Ovary (tissue), 9 donors: ENCODE results near the gene BANP. TPM values are rescaled to one million over a fixed set of nuclear protein-coding genes. Genes with fewer than 3 reads are reported as not detected.
"Not testable (repeated sequence)": the region's sequence is repeated elsewhere in the genome, so short reads cannot be mapped to it uniquely, and the experiment has no call there.

ENCODE experiments used
- DNase-seq, 5 donors: peaks; one replicate each; pipeline ENCODE4 v3.0.0-alpha.2; 2019 to 2020
- H3K27ac ChIP-seq, 2 donors: fragments of 200-600 bp; one replicate each; pipeline versions ENCODE4 v1.5.1 to v1.8.0; 2019 to 2022
- H3K27me3 ChIP-seq: fragments of 200-600 bp; one replicate; pipeline ENCODE4 v1.8.0; 2022
- H3K36me3 ChIP-seq: fragments of 200-600 bp; sonication (generic); one replicate; pipeline ENCODE4 v1.5.1; 2019
- H3K4me1 ChIP-seq: one replicate; pipeline ENCODE4 v1.8.1; 2013; ENCODE audit warnings: mild to moderate bottlenecking, moderate library complexity; ENCODE audit not compliant: insufficient read depth
- H3K4me3 ChIP-seq: fragments of 200-600 bp; sonication (generic); one replicate; pipeline ENCODE4 v1.5.1; 2017
- H3K9me3 ChIP-seq, 2 donors: fragments of 200-600 bp in 1 of 2; sonication (generic) in 1 of 2; one replicate each; pipeline versions ENCODE4 v1.5.1 to v1.8.1; 2013 to 2019; ENCODE audit warnings: mild to moderate bottlenecking in 1 of 2, moderate library complexity in 1 of 2
- CTCF ChIP-seq, 3 donors: fragments of 450-650 bp in 2 of 3; fragments of 200-600 bp in 1 of 3; IDR thresholded peaks; one replicate each; pipeline versions ENCODE4 v1.5.1 to v1.8.0; 2016 to 2022; ENCODE audit warnings: antibody characterized with exemption in 3 of 3, mild to moderate bottlenecking in 1 of 3
- EP300 ChIP-seq: sonication (generic); formaldehyde crosslinking; IDR thresholded peaks from one replicate; pipeline ENCODE4 v1.6.1; 2017; ENCODE audit warnings: antibody characterized with exemption
- POLR2A ChIP-seq: fragments of 450-650 bp; IDR thresholded peaks from one replicate; pipeline ENCODE4 v1.6.1; 2017; ENCODE audit warnings: antibody characterized with exemption, mild to moderate bottlenecking, moderate library complexity
- WGBS, 3 donors: extraction: QIAGEN DNeasy Blood & Tissue Kit in 1 of 3; methylation state at CpG; one replicate each; pipeline versions ENCODE4 v1.1.5 to v1.1.7; 2013 to 2017; 5-methylcytosine and 5-hydroxymethylcytosine counted together
- intact Hi-C, 4 donors: fragments of 100-400 bp; cut with DNase I; formaldehyde crosslinking; loops; one replicate each; pipeline versions ENCODE4 v1.11.0 to v1.15.1; 2022 to 2023
- polyA plus RNA-seq, 2 donors: library from polyadenylated mRNA; stranded (reverse); fragments of 200-250 nt in 1 of 2; fragments of 350-450 nt in 1 of 2; fragmentation: Illumina TruSeq in 1 of 2; extraction: RNeasy Lipid Tissue Mini Kit (QIAGEN cat#74804) in 1 of 2; gene quantifications; one replicate each; pipeline ENCODE4 v1.2.3, GENCODE V29; 2013 to 2014
- total RNA-seq, 7 donors: library from RNA; depleted of rRNA in 2 of 7; stranded (reverse); fragments of >200 nt in 2 of 7; fragmentation: NEBNext Ultra II Directional in 3 of 7; extraction: Animal tissue kit (Norgen Biotek cat#: 25700) in 3 of 7; gene quantifications; one replicate each; pipeline versions ENCODE4 v1.1.0 to v1.2.4, GENCODE V29; 2016 to 2023
- donor health status: DM: no; HTN: no; CAD: no; lungs with moderate emphysema.
- donor health status: DM: no; HTN: no; CAD: no.
- donor health status: Bipolar disorder and iron deficiency.
- donor health status: DM: yes; HTN: yes; CAD: no.
- donor health status: DM: no; HTN: no; CAD: no.
- donor health status: DM: yes; HTN: yes; CAD: no.

BANP gene
- total and polyA plus RNA-seq, 9 donors: 14.8 to 48.6 (median 28.1) TPM

GRCh38 chr16:88026964-88027938 is 76.0 kb downstream of the BANP start:
- TF ChIP-seq EP300 (no peak), CTCF (IDR thresholded peaks at IDR 0.05) (no peak), POLR2A (no peak)
- peak in 2 of 5 donors; percentile 18 to 29 for DNase-seq

GRCh38 chr16:88028177-88028930 is 77.1 kb downstream of the BANP start:
- H3K4me3 ChIP-seq, H3K27me3 ChIP-seq, H3K36me3 ChIP-seq, H3K9me3 ChIP-seq, H3K27ac ChIP-seq, H3K4me1 ChIP-seq, intact Hi-C loops: not testable (repeated sequence)
- peak in 1 of 5 donors; percentile 14 for DNase-seq
- WGBS, 3 donors: 89 to 90% (median 90%) methylated on average over 13 of the region's 13 CpGs

More at GRCh38 chr16:88026964-88027938, 76.0 kb downstream of the BANP start:
- no peaks in the 10 kb centered on the region for H3K36me3 ChIP-seq
- H3K27me3 ChIP-seq: no peaks in the 10 kb centered on the region
- H3K27ac ChIP-seq: no peak overlapping the region
- intact Hi-C loops: no loop called here
- 95% methylated on average over 40 to 51 of the region's 51 CpGs for WGBS, 3 donors
- H3K4me1 ChIP-seq: peaks cover 2% of the 10 kb centered on the region
- no peak overlapping the region for H3K4me3 ChIP-seq
- no peaks in the 10 kb centered on the region for H3K9me3 ChIP-seq

- no peaks in the 10 kb centered on the region for H3K4me1 ChIP-seq
- DNase-seq: no peak
- intact Hi-C loops: no loop called here
- no peak overlapping the region for H3K27ac ChIP-seq
- no peaks in the 10 kb centered on the region for H3K9me3 ChIP-seq
- no peaks in the 10 kb centered on the region for H3K27me3 ChIP-seq
- H3K4me3 ChIP-seq: no peak overlapping the region
- 78 to 95% (median 95%) methylated on average over 8 of the region's 8 CpGs for WGBS, 3 donors
- no peaks in the 10 kb centered on the region for H3K36me3 ChIP-seq
- TF ChIP-seq EP300: no peak
- no peak for TF ChIP-seq POLR2A
- TF ChIP-seq CTCF (IDR thresholded peaks at IDR 0.05): no peak
These were observed 79.3 kb downstream of the BANP start for GRCh38 chr16:88030498-88030897.

- H3K27ac ChIP-seq, H3K27me3 ChIP-seq, H3K36me3 ChIP-seq, H3K4me1 ChIP-seq, H3K9me3 ChIP-seq, H3K4me3 ChIP-seq, DNase-seq, intact Hi-C loops: not testable (repeated sequence)
- WGBS, 3 donors: 96 to 98% (median 97%) methylated on average over 9 of the region's 9 CpGs
These were observed 79.7 kb downstream of the BANP start for GRCh38 chr16:88030961-88031360.

- intact Hi-C loops, DNase-seq: not testable (repeated sequence)
These were observed 81.9 kb downstream of the BANP start for GRCh38 chr16:88033003-88033740.

More at GRCh38 chr16:88033003-88033740, 81.9 kb downstream of the BANP start:
- not testable (repeated sequence) for H3K9me3 ChIP-seq, H3K4me1 ChIP-seq, H3K27ac ChIP-seq, H3K27me3 ChIP-seq, H3K36me3 ChIP-seq, H3K4me3 ChIP-seq
- WGBS, 3 donors: 93 to 94% (median 94%) methylated on average over 28 to 29 of the region's 30 CpGs
